BLaER1 treated with 17β-estradiol and CSF1 and Interleukin-3, amounts not matched to agents 10 nM and 100 nM (cell line): Measurements from ENCODE around the gene MSI2.

Experiments
- H3K27ac ChIP-seq, 11 experiments: shearing (Covaris generic); formaldehyde crosslinking; 2 replicates each; pipeline ENCODE4 v1.8.1; 2022
- H3K27me3 ChIP-seq, 11 experiments: shearing (Covaris generic); formaldehyde crosslinking; 2 replicates each; pipeline ENCODE4 v1.8.1; 2022
- H3K36me3 ChIP-seq, 11 experiments: shearing (Covaris generic); formaldehyde crosslinking; 2 replicates each; pipeline ENCODE4 v1.8.1; 2022
- H3K4me1 ChIP-seq, 10 experiments: shearing (Covaris generic); formaldehyde crosslinking; 2 replicates each; pipeline ENCODE4 v1.8.1; 2022
- H3K4me2 ChIP-seq, 11 experiments: shearing (Covaris generic); formaldehyde crosslinking; 2 replicates each; pipeline ENCODE4 v1.8.1; 2022
- H3K4me3 ChIP-seq, 10 experiments: shearing (Covaris generic); formaldehyde crosslinking; 2 replicates each; pipeline ENCODE4 v1.8.1; 2022
- H3K9ac ChIP-seq, 11 experiments: shearing (Covaris generic); formaldehyde crosslinking; 2 replicates each; pipeline ENCODE4 v1.8.1; 2022
- H3K9me3 ChIP-seq, 11 experiments: shearing (Covaris generic); formaldehyde crosslinking; replicated peaks in 1 of 11; 2 replicates each; pipeline ENCODE4 v1.8.1; 2022
- H4K20me1 ChIP-seq, 11 experiments: shearing (Covaris generic); formaldehyde crosslinking; 2 replicates each; pipeline ENCODE4 v1.8.1; 2022
- Cebpa-rat ChIP-seq, 11 experiments: shearing (Covaris generic); IDR thresholded peaks; 2 replicates each; pipeline ENCODE4 v1.8.1; 2022

MSI2 gene

DNA sequence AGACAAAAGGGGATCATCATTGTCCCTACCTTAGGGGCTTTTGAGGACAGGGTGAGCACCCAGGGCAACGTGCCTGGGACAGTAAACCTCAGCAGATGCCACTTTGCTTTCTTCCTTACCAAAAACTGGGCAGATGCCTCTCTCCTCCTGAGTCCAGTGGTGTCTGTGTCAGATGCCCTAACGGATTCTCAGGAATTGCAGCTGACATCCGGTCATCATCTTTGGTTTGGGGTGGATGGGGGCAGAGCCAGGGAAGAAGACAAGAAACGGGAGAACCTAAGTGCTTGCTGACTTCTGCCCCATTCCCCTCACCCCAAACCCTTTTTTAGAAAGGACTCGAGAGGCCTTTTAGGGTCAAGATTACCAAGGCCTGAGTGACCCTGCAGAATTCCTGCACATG, 187.5 kb downstream of the MSI2 start:
- H3K4me3 ChIP-seq: peak overlapping the region in 7 of 10 experiments; percentile 15 to 66 (median 52); a peak in 10 of 20 replicates
- no peaks in the 10 kb centered on the region; a peak in 2 of 22 replicates for H4K20me1 ChIP-seq
- H3K4me1 ChIP-seq: peaks cover 93 to 100% (median 100%) of the 10 kb centered on the region in 10 experiments
- peak overlapping the region in 9 of 11 experiments; percentile 71 to 92 (median 81); a peak in 17 of 22 replicates for H3K9ac ChIP-seq
- peaks cover 0 to 6% (median 0%) of the 10 kb centered on the region in 11 experiments; a peak in 3 of 22 replicates for H3K27me3 ChIP-seq
- peak overlapping the region; percentile 21 to 99 (median 93); a peak in 21 of 22 replicates for H3K27ac ChIP-seq
- no peak for TF ChIP-seq Cebpa-rat (IDR thresholded peaks at IDR 0.05)
- peaks cover 0 to 5% (median 0%) of the 10 kb centered on the region in 11 experiments; a peak in 3 of 22 replicates for H3K36me3 ChIP-seq
- H3K4me2 ChIP-seq: peak overlapping the region; percentile 73 to 94 (median 90)
- peaks cover 0 to 10% (median 6%) of the 10 kb centered on the region in 11 experiments; a peak in 12 of 22 replicates for H3K9me3 ChIP-seq

DNA sequence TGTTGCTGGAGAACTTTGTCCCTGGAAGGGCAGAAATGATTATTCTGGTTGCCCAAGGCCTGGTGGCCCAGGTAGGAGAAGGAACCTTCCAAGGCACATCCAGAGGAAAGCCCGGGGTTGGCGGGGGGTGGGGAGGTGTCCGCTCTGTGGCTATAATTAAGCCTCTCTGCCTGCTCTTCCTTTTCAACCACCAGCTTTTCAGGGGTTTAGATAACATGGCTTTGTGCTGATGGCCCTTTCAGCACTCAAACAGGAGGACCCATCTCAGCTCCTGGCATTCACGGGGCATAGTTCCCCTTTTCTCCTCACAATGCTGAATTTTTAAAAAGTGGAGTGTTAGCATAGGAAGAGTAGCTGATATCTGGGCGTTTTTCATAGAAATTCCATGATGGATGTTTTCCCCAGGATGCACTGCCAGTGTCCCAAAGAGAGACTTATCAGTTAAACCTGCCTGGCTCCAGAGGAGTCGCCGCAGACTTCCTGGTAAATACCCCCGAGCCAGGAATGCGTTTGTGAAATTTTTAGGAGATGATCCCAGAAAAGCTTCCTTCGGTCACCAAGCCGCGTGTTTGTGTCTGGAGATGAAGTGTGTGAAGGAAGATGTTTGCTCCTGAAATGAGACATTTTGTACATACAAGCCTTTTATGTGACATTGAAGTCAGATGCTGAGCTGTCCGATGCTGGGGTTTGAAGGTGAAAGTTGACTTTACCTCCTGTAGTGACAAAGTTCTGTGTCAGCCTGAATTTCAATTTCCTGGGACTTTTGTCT, 188.5 kb downstream of the MSI2 start:
- Histone ChIP-seq H3K4me2 (peak overlapping the region; percentile 73 to 94 (median 90)), H4K20me1 (no peaks in the 10 kb centered on the region; a peak in 1 of 22 replicates), H3K4me1 (peaks cover 87 to 100% (median 100%) of the 10 kb centered on the region in 10 experiments), H3K27ac (peak overlapping the region in 9 of 11 experiments; percentile 89 to 99 (median 94); a peak in 18 of 22 replicates), H3K27me3 (peaks cover 0 to 6% (median 0%) of the 10 kb centered on the region in 11 experiments; a peak in 3 of 22 replicates), H3K4me3 (peak overlapping the region in 8 of 10 experiments; percentile 7 to 66 (median 52); a peak in 14 of 20 replicates), H3K9me3 (peaks cover 0 to 10% (median 6%) of the 10 kb centered on the region in 11 experiments; a peak in 12 of 22 replicates), H3K36me3 (peaks cover 0 to 14% (median 0%) of the 10 kb centered on the region in 11 experiments; a peak in 4 of 22 replicates), H3K9ac (peak overlapping the region in 9 of 11 experiments; percentile 44 to 92 (median 81); a peak in 19 of 22 replicates)
- no peak for TF ChIP-seq Cebpa-rat (IDR thresholded peaks at IDR 0.05)

DNA sequence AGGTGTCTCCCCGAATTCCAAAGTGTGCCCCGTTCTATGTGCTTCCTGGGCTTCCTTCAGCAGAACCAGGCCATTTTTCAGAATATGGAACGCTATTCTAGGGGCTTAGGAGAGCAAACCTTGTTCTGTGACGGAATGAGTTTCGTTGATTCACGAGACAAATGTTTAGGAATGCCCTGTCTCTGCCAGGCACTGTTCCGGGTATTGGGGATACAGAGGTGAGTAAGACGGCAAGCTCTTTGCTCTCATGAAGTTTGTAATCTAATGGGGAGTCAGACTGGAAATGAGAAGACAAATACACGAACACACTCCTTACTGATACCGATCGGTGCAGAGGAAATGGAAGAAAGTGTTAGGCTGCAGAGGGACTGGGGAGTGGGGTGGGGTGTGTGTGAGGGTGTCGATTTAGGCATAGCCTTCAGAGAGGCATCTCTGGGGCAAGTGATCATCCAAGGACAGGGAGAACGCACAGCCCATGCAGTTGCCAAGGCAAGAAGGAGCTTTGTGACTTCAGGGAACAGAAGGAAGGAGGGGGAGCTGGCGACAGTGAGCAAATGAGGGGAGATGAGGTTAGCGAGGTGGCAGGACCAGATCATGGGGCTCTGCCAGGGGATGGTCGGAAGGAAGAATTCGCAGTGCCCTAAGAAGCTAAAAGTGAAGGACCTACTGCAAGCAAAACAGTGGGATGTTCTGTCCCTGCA, 189.6 kb downstream of the MSI2 start:
- H3K9ac ChIP-seq: peak overlapping the region in 10 of 11 experiments; percentile 9 to 92 (median 81); a peak in 18 of 22 replicates
- H3K4me1 ChIP-seq: peaks cover 79 to 100% (median 99%) of the 10 kb centered on the region in 10 experiments
- peaks cover 0 to 17% (median 0%) of the 10 kb centered on the region in 11 experiments; a peak in 4 of 22 replicates for H3K36me3 ChIP-seq

GRCh38 chr17:57447357-57447989, 191.2 kb downstream of the MSI2 start:
- no peak for TF ChIP-seq Cebpa-rat (IDR thresholded peaks at IDR 0.05)
- Histone ChIP-seq H3K4me3 (peak overlapping the region in 4 of 10 experiments; percentile 3 to 66 (median 46); a peak in 5 of 20 replicates), H3K9me3 (peaks cover 0 to 10% (median 6%) of the 10 kb centered on the region in 11 experiments; a peak in 12 of 22 replicates), H3K4me2 (peak overlapping the region; percentile 45 to 94 (median 90)), H3K9ac (peak overlapping the region in 8 of 11 experiments; percentile 31 to 92 (median 82); a peak in 16 of 22 replicates), H3K27me3 (peaks cover 0 to 6% (median 0%) of the 10 kb centered on the region in 11 experiments; a peak in 3 of 22 replicates), H3K36me3 (peaks cover 0 to 31% (median 0%) of the 10 kb centered on the region in 11 experiments; a peak in 4 of 22 replicates), H3K27ac (peak overlapping the region in 8 of 11 experiments; percentile 52 to 99 (median 94); a peak in 17 of 22 replicates), H4K20me1 (peaks cover 0 to 6% (median 0%) of the 10 kb centered on the region in 11 experiments; a peak in 2 of 22 replicates), H3K4me1 (peaks cover 78 to 100% (median 99%) of the 10 kb centered on the region in 10 experiments)

More for the DNA sequence above, 189.6 kb downstream of the MSI2 start:
- TF ChIP-seq Cebpa-rat (IDR thresholded peaks at IDR 0.05): no peak
- Histone ChIP-seq H3K27ac (peak overlapping the region in 8 of 11 experiments; percentile 89 to 99 (median 94); a peak in 16 of 22 replicates), H4K20me1 (no peaks in the 10 kb centered on the region; a peak in 1 of 22 replicates), H3K4me3 (peak overlapping the region in 7 of 10 experiments; percentile 20 to 66 (median 52); a peak in 12 of 20 replicates), H3K4me2 (peak overlapping the region; percentile 61 to 94 (median 90)), H3K9me3 (peaks cover 0 to 10% (median 6%) of the 10 kb centered on the region in 11 experiments; a peak in 12 of 22 replicates), H3K27me3 (peaks cover 0 to 6% (median 0%) of the 10 kb centered on the region in 11 experiments; a peak in 3 of 22 replicates)

DNA sequence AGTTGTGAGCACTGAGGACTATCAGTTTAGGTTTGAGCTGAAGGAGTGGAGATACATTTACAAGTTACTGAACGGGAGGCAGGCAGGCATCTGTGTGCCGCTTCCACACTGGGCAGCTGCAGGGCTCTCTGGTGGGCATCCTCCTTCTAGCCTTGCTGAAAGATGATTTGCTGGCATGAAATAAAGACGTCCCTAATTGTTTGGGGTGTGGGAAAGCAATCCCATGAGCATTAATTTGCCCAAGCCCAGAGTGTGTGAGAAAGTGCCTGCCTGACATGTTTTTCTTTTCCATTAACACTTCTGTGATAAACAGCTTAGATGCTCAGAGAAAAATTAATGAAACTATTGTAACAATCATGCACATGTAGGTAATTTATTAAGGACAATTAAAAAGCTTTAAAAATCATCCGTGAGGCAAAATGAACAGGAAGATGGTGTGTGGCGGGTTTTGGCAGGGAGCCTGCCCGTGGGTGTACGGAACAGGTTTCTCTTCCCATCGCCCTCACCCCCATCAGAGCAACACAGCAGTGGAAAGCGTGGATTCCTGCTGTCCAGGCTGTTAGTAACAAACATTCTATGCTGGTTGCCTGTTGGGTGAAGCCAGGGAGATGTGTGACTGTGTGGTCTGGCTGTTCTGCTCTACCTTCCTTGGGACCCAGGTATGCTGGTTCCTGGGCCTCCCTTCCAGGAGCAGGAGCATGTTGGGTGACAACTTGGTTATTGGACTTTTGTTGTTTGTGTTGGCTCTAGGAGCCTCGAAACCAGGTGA, 191.9 kb downstream of the MSI2 start:
- peaks cover 71 to 100% (median 99%) of the 10 kb centered on the region in 10 experiments for H3K4me1 ChIP-seq
- peak overlapping the region in 8 of 11 experiments; percentile 52 to 99 (median 94); a peak in 16 of 22 replicates for H3K27ac ChIP-seq
- peaks cover 0 to 37% (median 0%) of the 10 kb centered on the region in 11 experiments; a peak in 4 of 22 replicates for H3K36me3 ChIP-seq
- H3K4me3 ChIP-seq: peak overlapping the region in 5 of 10 experiments; percentile 3 to 66 (median 31); a peak in 5 of 20 replicates
- H3K9me3 ChIP-seq: peaks cover 0 to 10% (median 6%) of the 10 kb centered on the region in 11 experiments; a peak in 12 of 22 replicates
- no peak for TF ChIP-seq Cebpa-rat (IDR thresholded peaks at IDR 0.05)
- H3K9ac ChIP-seq: peak overlapping the region in 8 of 11 experiments; percentile 31 to 92 (median 82); a peak in 14 of 22 replicates
- H3K27me3 ChIP-seq: peaks cover 0 to 6% (median 0%) of the 10 kb centered on the region in 11 experiments; a peak in 3 of 22 replicates
- H3K4me2 ChIP-seq: peak overlapping the region; percentile 45 to 94 (median 90)
- H4K20me1 ChIP-seq: peaks cover 0 to 6% (median 0%) of the 10 kb centered on the region in 11 experiments; a peak in 3 of 22 replicates

- H3K36me3 ChIP-seq: peaks cover 0 to 44% (median 0%) of the 10 kb centered on the region in 11 experiments; a peak in 4 of 22 replicates
- H3K4me1 ChIP-seq: peaks cover 65 to 100% (median 99%) of the 10 kb centered on the region in 10 experiments
- H3K9ac ChIP-seq: peak overlapping the region in 7 of 11 experiments; percentile 78 to 92 (median 82); a peak in 11 of 22 replicates
- peaks cover 0 to 6% (median 0%) of the 10 kb centered on the region in 11 experiments; a peak in 3 of 22 replicates for H4K20me1 ChIP-seq
- H3K27me3 ChIP-seq: peaks cover 0 to 6% (median 0%) of the 10 kb centered on the region in 11 experiments; a peak in 3 of 22 replicates
- TF ChIP-seq Cebpa-rat (IDR thresholded peaks at IDR 0.05): no peak
- H3K4me2 ChIP-seq: peak overlapping the region; percentile 45 to 94 (median 90)
- H3K27ac ChIP-seq: peak overlapping the region in 8 of 11 experiments; percentile 52 to 99 (median 94); a peak in 15 of 22 replicates
- peaks cover 0 to 4% (median under 1%) of the 10 kb centered on the region in 11 experiments; a peak in 11 of 22 replicates for H3K9me3 ChIP-seq
- peak overlapping the region in 3 of 10 experiments; percentile 31 to 66 (median 65); a peak in 1 of 20 replicates for H3K4me3 ChIP-seq
These were observed 192.5 kb downstream of the MSI2 start for GRCh38 chr17:57448759-57449283.
